Panc1 (cell line): ENCODE data around the gene PTDSS2.

Source experiments
- SIN3A ChIP-seq: IDR thresholded peaks from 2 replicates; pipeline ENCODE4 v1.6.1; 2012; ENCODE audit warnings: low read depth, mild to moderate bottlenecking, low read length, moderate library complexity, borderline replicate concordance; ENCODE audit not compliant: insufficient read depth
- TF ChIP-seq, protein P1 (sequence below): fragments of 450-650 bp; IDR thresholded peaks from 2 replicates; pipeline ENCODE4 v1.5.1; 2017; ENCODE audit warnings: mild to moderate bottlenecking

DNA sequence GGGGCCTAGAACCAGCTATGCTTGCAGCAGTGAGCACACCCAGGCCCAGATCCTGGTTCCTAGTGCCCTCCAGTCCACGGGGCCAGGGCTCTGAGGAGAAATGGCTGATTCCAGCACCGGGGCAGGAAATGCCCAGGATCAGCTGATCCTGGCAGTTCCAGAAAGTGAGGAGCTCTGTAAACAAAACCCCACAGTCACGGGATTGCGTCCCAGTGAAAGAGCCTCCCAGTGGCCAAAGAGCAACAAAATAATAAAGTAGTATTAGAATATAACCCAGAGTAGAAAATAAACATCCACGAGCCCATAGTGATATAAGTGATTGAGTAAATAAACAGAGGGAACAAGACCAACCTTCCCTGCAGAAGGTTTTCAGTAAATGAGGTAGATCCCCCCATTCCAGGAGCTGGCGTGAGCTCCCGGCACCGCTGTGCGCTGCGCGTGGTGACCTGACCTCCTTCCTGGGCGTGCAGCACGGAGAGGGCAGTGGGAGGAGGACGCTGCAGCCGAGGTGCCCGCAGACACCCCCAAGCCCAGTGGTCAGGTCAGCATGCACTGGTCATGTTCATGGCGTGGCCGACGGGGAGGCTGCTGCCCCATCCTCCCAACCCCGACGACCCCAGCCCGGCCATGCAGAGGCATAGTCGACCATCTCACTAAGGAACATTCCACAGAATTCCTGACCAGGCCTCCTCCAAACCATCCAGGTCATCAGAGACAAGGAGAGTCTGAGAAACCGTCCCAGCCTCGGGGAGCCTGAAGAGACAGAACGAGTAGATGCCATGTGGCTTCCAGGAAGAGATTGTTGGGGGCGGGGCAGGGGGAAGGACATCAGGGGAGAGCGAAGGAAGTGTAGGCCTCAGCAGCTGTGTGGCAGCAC lies 19.8 kb downstream of the PTDSS2 start:
- TF ChIP-seq, protein P1, sequence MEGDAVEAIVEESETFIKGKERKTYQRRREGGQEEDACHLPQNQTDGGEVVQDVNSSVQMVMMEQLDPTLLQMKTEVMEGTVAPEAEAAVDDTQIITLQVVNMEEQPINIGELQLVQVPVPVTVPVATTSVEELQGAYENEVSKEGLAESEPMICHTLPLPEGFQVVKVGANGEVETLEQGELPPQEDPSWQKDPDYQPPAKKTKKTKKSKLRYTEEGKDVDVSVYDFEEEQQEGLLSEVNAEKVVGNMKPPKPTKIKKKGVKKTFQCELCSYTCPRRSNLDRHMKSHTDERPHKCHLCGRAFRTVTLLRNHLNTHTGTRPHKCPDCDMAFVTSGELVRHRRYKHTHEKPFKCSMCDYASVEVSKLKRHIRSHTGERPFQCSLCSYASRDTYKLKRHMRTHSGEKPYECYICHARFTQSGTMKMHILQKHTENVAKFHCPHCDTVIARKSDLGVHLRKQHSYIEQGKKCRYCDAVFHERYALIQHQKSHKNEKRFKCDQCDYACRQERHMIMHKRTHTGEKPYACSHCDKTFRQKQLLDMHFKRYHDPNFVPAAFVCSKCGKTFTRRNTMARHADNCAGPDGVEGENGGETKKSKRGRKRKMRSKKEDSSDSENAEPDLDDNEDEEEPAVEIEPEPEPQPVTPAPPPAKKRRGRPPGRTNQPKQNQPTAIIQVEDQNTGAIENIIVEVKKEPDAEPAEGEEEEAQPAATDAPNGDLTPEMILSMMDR = no peak
- TF ChIP-seq SIN3A = no peak
